H1 (cell line): ENCODE measurements around the gene VDAC2. TPM values are rescaled to one million over a fixed set of nuclear protein-coding genes. Genes with fewer than 3 reads are reported as not detected.
A peak's percentile ranks its signal among the peaks of the same experiment; 100 is the strongest.

Experiments used
- CTCF ChIA-PET: fragments of 300-600 bp; sonication (Branson Sonifier 250); formaldehyde crosslinking; loops from one replicate; lab custom pipeline; 2021; ENCODE audit not compliant: partially characterized antibody; lab: Charles Lee
- POLR2A ChIA-PET: fragments of 300-600 bp; sonication (Branson Sonifier 250); formaldehyde crosslinking; loops from one replicate; lab custom pipeline; 2021; ENCODE audit warnings: inconsistent platforms; ENCODE audit not compliant: partially characterized antibody; lab: Charles Lee
- DNase-seq, 2 experiments: peaks; one replicate each; pipeline versions ENCODE4 v3.0.0 to v3.0.0-alpha.2; 2010 to 2022; ENCODE audit warnings: low spot score in 2 of 2, low read depth in 1 of 2, mixed read lengths in 1 of 2
- FAIRE-seq: peaks from 2 replicates; lab custom pipeline; 2011; peaks lifted over from hg19 to GRCh38; lab: Jason Lieb, UNC
- H2AFZ ChIP-seq: 2 replicates; pipeline ENCODE4 v1.8.1; 2012; ENCODE audit warnings: low read length, inconsistent platforms
- H2AK5ac ChIP-seq: 2 replicates; pipeline ENCODE4 v1.6.1; 2013; ENCODE audit warnings: low read depth, low read length
- H2BK120ac ChIP-seq: replicated peaks from 2 replicates; pipeline ENCODE3; 2013; ENCODE audit warnings: low read depth, low read length, inconsistent platforms
- H2BK12ac ChIP-seq: 2 replicates; pipeline ENCODE4 v1.6.1; 2013; ENCODE audit warnings: low read depth, low read length
- H2BK15ac ChIP-seq: 2 replicates; pipeline ENCODE4 v1.6.1; 2013; ENCODE audit warnings: low read length
- H2BK20ac ChIP-seq: 2 replicates; pipeline ENCODE4 v1.6.1; 2013; ENCODE audit warnings: low read length
- H2BK5ac ChIP-seq: 2 replicates; pipeline ENCODE4 v1.6.1; 2013; ENCODE audit warnings: low read depth, low read length
- H3K14ac ChIP-seq: 2 replicates; pipeline ENCODE4 v1.6.1; 2013; ENCODE audit warnings: inconsistent platforms; ENCODE audit not compliant: insufficient read length
- H3K18ac ChIP-seq: 2 replicates; pipeline ENCODE4 v1.6.1; 2013; ENCODE audit warnings: low read length; ENCODE audit errors: extremely low read depth
- H3K23ac ChIP-seq: 2 replicates; pipeline ENCODE4 v1.6.1; 2013; ENCODE audit warnings: inconsistent platforms; ENCODE audit not compliant: insufficient read length
- H3K23me2 ChIP-seq: 2 replicates; pipeline ENCODE4 v1.6.1; 2013; ENCODE audit warnings: low read depth, low read length
- H3K27ac ChIP-seq: 2 replicates; pipeline ENCODE4 v1.6.1; 2011; ENCODE audit warnings: low read depth, low read length, inconsistent platforms
- H3K27me3 ChIP-seq, 4 experiments: replicated peaks in 1 of 4; 1 replicate in 1 of 4; 2 replicates in 3 of 4; pipeline versions ENCODE4 v1.6.1 to v1.8.1; 2011 to 2013; ENCODE audit warnings: low read length in 3 of 4, mild to moderate bottlenecking in 3 of 4, inconsistent platforms in 2 of 4, mixed read lengths in 2 of 4, moderate library complexity in 1 of 4; ENCODE audit not compliant: control insufficient read depth in 3 of 4, insufficient read depth in 3 of 4; ENCODE audit errors: extremely low read depth in 1 of 4
- H3K36me3 ChIP-seq, 4 experiments: 2 replicates each; pipeline versions ENCODE4 v1.6.1 to v1.8.1; 2011 to 2013; ENCODE audit warnings: mild to moderate bottlenecking in 4 of 4, low read length in 3 of 4, moderate library complexity in 2 of 4, control low read depth in 1 of 4, inconsistent platforms in 1 of 4; ENCODE audit not compliant: insufficient read depth in 4 of 4, control insufficient read depth in 2 of 4
- H3K4ac ChIP-seq: replicated peaks from 2 replicates; pipeline ENCODE3; 2013; ENCODE audit warnings: low read length, low read depth, mixed read lengths, inconsistent platforms; ENCODE audit not compliant: insufficient read length
- H3K4me1 ChIP-seq, 4 experiments: replicated peaks in 1 of 4; 1 replicate in 1 of 4; 2 replicates in 3 of 4; pipeline versions ENCODE4 v1.6.1 to v1.8.1; 2011 to 2013; ENCODE audit warnings: low read length in 3 of 4, inconsistent platforms in 2 of 4, mixed read lengths in 1 of 4; ENCODE audit not compliant: insufficient read depth in 4 of 4, control insufficient read depth in 3 of 4
- H3K4me2 ChIP-seq, 2 experiments: 2 replicates each; pipeline versions ENCODE4 v1.6.1 to v1.8.1; 2011 to 2013; ENCODE audit warnings: low read depth in 2 of 2, low read length in 2 of 2, control low read depth in 1 of 2, inconsistent platforms in 1 of 2, mild to moderate bottlenecking in 1 of 2; ENCODE audit not compliant: insufficient read depth in 1 of 2
- H3K4me3 ChIP-seq, 4 experiments: fragments of 200-600, 300-600 bp in 1 of 4; sonication (generic), shearing (Covaris generic), sonication (Bioruptor Twin) in 1 of 4; 2 replicates each; pipeline versions ENCODE4 v1.5.1 to v1.8.1; 2011 to 2016; ENCODE audit warnings: low read length in 4 of 4, low read depth in 3 of 4, control low read depth in 2 of 4, inconsistent platforms in 2 of 4, mild to moderate bottlenecking in 2 of 4, mixed read lengths in 1 of 4, moderate library complexity in 1 of 4; ENCODE audit not compliant: insufficient read depth in 2 of 4; ENCODE audit errors: extremely low read depth in 1 of 4
- H3K56ac ChIP-seq: replicated peaks from 2 replicates; pipeline ENCODE3; 2013; ENCODE audit warnings: low read depth, mild to moderate bottlenecking, mixed read lengths, low read length, inconsistent platforms; ENCODE audit not compliant: insufficient read length
- H3K79me1 ChIP-seq: 2 replicates; pipeline ENCODE4 v1.6.1; 2013; ENCODE audit warnings: low read depth, low read length, control low read depth
- H3K79me2 ChIP-seq, 2 experiments: 2 replicates each; pipeline versions ENCODE4 v1.6.1 to v1.8.1; 2012 to 2013; ENCODE audit warnings: low read length in 2 of 2, mild to moderate bottlenecking in 2 of 2, inconsistent platforms in 1 of 2; ENCODE audit not compliant: insufficient read depth in 2 of 2, control insufficient read depth in 1 of 2
- H3K9ac ChIP-seq, 4 experiments: replicated peaks in 1 of 4; 1 replicate in 1 of 4; 2 replicates in 3 of 4; pipeline versions ENCODE4 v1.6.1 to v1.8.1; 2011 to 2013; ENCODE audit warnings: low read depth in 3 of 4, low read length in 3 of 4, control low read depth in 2 of 4, mild to moderate bottlenecking in 2 of 4, moderate library complexity in 2 of 4, inconsistent platforms in 1 of 4; ENCODE audit errors: extremely low read depth in 1 of 4
- H3K9me3 ChIP-seq, 2 experiments: 2 replicates each; pipeline versions ENCODE4 v1.6.1 to v1.8.1; 2012 to 2013; ENCODE audit warnings: mild to moderate bottlenecking in 2 of 2, moderate library complexity in 2 of 2, control low read depth in 1 of 2, inconsistent platforms in 1 of 2, low read depth in 1 of 2, low read length in 1 of 2, mixed read lengths in 1 of 2; ENCODE audit not compliant: insufficient read depth in 2 of 2
- H4K20me1 ChIP-seq, 2 experiments: replicated peaks in 1 of 2; 2 replicates each; pipeline versions ENCODE3 to v1.8.1; 2011 to 2013; ENCODE audit warnings: inconsistent platforms in 2 of 2, low read length in 2 of 2, mild to moderate bottlenecking in 1 of 2; ENCODE audit not compliant: insufficient read depth in 2 of 2, control insufficient read depth in 1 of 2
- H4K5ac ChIP-seq: 2 replicates; pipeline ENCODE4 v1.6.1; 2013; ENCODE audit warnings: low read length, low read depth, mixed read lengths, inconsistent platforms; ENCODE audit not compliant: insufficient read length
- H4K8ac ChIP-seq: 2 replicates; pipeline ENCODE4 v1.8.0; 2013; ENCODE audit warnings: mild to moderate bottlenecking, moderate library complexity, low read length, inconsistent platforms; ENCODE audit not compliant: insufficient read depth; ENCODE audit errors: extremely low read depth
- H4K91ac ChIP-seq: replicated peaks from 2 replicates; pipeline ENCODE3; 2013; ENCODE audit warnings: low read length, mixed read lengths, inconsistent platforms; ENCODE audit not compliant: insufficient read length
- ATF3 ChIP-seq: IDR thresholded peaks from 2 replicates; pipeline ENCODE4 v1.6.1; 2011; ENCODE audit warnings: low read depth, mild to moderate bottlenecking, low read length; ENCODE audit not compliant: insufficient read depth
- CEBPB ChIP-seq: IDR thresholded peaks from 2 replicates; pipeline ENCODE4 v1.6.1; 2012; ENCODE audit warnings: low read depth, low read length
- CHD2 ChIP-seq: IDR thresholded peaks from 2 replicates; pipeline ENCODE4 v1.6.1; 2012; ENCODE audit warnings: low read length, improper control_type of control experiment
- CTBP2 ChIP-seq: IDR thresholded peaks from 2 replicates; pipeline ENCODE4 v1.7.0; 2011; ENCODE audit warnings: borderline replicate concordance, mild to moderate bottlenecking, moderate library complexity, mixed read lengths, low read length; ENCODE audit not compliant: insufficient read depth, insufficient read length
- MAFK ChIP-seq: IDR thresholded peaks from 2 replicates; pipeline ENCODE4 v1.6.1; 2012; ENCODE audit warnings: low read depth, mild to moderate bottlenecking, improper control_type of control experiment, low read length
- POU5F1 ChIP-seq: IDR thresholded peaks from 2 replicates; pipeline ENCODE4 v1.6.1; 2011; ENCODE audit warnings: low read depth, mild to moderate bottlenecking, low read length, moderate library complexity
- RBBP5 ChIP-seq: IDR thresholded peaks from 2 replicates; pipeline ENCODE4 v1.7.1; 2012; ENCODE audit warnings: low read depth, mild to moderate bottlenecking, inconsistent platforms, low read length, moderate library complexity, borderline replicate concordance
- RXRA ChIP-seq: IDR thresholded peaks from 2 replicates; pipeline ENCODE4 v1.6.1; 2011; ENCODE audit warnings: low read depth, mild to moderate bottlenecking, low read length, moderate library complexity; ENCODE audit not compliant: insufficient read depth
- SP4 ChIP-seq: IDR thresholded peaks from 2 replicates; pipeline ENCODE4 v1.6.1; 2012; ENCODE audit warnings: low read length, inconsistent platforms
- SUZ12 ChIP-seq: fragments of 200-600 bp; sonication (generic); IDR thresholded peaks from 2 replicates; pipeline ENCODE4 v1.6.1; 2012; ENCODE audit warnings: mild to moderate bottlenecking, inconsistent platforms, low read length, moderate library complexity, mixed read lengths
- TCF12 ChIP-seq: IDR thresholded peaks from 2 replicates; pipeline ENCODE4 v1.6.1; 2011; ENCODE audit warnings: low read depth, mild to moderate bottlenecking, low read length
- USF2 ChIP-seq: IDR thresholded peaks from 2 replicates; pipeline ENCODE4 v1.6.1; 2011; ENCODE audit warnings: low read length, improper control_type of control experiment
- YY1 ChIP-seq: IDR thresholded peaks from 2 replicates; pipeline ENCODE4 v1.6.1; 2011; ENCODE audit warnings: low read depth, mild to moderate bottlenecking, low read length
- WGBS, 2 experiments: shearing (Covaris generic) in 1 of 2; methylation state at CpG; one replicate each; pipeline versions ENCODE4 v1.1.6 to v1.1.7; 2013 to 2015; ENCODE audit warnings: low lambda C conversion rate in 2 of 2, mixed read lengths in 2 of 2, inconsistent platforms in 1 of 2, low coverage in 1 of 2, missing lambda C conversion rate in 1 of 2; ENCODE audit not compliant: insufficient replicate concordance in 2 of 2, insufficient coverage in 1 of 2, insufficient read length in 1 of 2; ENCODE audit errors: extremely low coverage in 1 of 2, missing lambda C conversion rate in 1 of 2; 5-methylcytosine and 5-hydroxymethylcytosine counted together
- polyA plus RNA-seq, 7 experiments: library from polyadenylated mRNA; depleted of rRNA in 3 of 7; stranded (reverse) in 5 of 7; unstranded in 2 of 7; fragments of >200 nt in 5 of 7; fragments of 200-250 nt in 2 of 7; gene quantifications; 1 replicate in 5 of 7; 2 replicates in 1 of 7; 4 replicates in 1 of 7; pipeline versions ENCODE4 v1.2.1 to v1.2.3, GENCODE V29; 2011 to 2013; ENCODE audit warnings: missing spikeins in 2 of 7, mixed read lengths in 2 of 7
- total RNA-seq: library from RNA; stranded (reverse); fragmentation: NEBNext Ultra II Directional; extraction: Animal tissue kit (Norgen Biotek cat#: 25700); gene quantifications from 2 replicates; pipeline ENCODE4 v1.2.1, GENCODE V29; 2021

Gene VDAC2
- total and polyA plus RNA-seq, 2 of the 8 experiments (the other 6 are each of a cell fraction or from before 2014, with no cell fraction given), result 89.8 to 284 TPM

DNA sequence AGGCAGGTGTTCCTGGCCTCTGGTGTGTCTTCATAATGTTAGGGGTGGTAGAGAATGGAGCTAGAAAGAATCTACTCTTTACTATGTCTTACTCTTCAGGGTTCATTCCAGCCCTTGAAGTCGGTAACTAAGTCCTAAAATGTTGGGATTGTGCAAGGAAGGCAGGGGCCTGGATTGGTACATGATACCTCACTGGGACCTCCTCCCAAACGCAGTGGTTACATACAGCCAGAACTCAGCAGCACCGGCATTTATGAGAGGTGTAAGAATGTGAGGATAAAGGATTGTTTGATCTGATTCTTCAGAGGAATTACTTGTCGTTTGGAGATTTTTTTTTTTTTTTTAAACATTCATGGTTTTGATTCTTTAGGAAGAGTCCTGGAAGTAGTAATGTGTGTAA is 18.2 kb downstream of the VDAC2 start:
- H2BK15ac ChIP-seq, result no peak overlapping the region
- CTCF ChIA-PET, result interaction anchor here (0.9 to 18.9 kb wide), 6 partner anchors 10 to 120 kb away, joined by 3 to 209 read pairs (median 6); partner anchors contain the start of gene VDAC2
- peaks cover 2% of the 10 kb centered on the region; the same call in 1 of the 2 replicates for H3K23me2 ChIP-seq
- no peak overlapping the region for H2AK5ac ChIP-seq
- H3K27ac ChIP-seq, result no peak overlapping the region
- H3K4me3 ChIP-seq, result no peak overlapping the region
- H4K5ac ChIP-seq, result no peak overlapping the region
- no peak overlapping the region for H3K4ac ChIP-seq
- peaks cover 3 to 12% of the 10 kb centered on the region in 2 experiments for H4K20me1 ChIP-seq
- peaks cover 4% of the 10 kb centered on the region; the same call in 1 of the 2 replicates for H3K79me1 ChIP-seq
- H4K91ac ChIP-seq, result no peak overlapping the region
- H2AFZ ChIP-seq, result no peak overlapping the region
- H3K27me3 ChIP-seq, result no peaks in the 10 kb centered on the region
- no peak overlapping the region for H2BK12ac ChIP-seq
- H2BK20ac ChIP-seq, result no peak overlapping the region
- no peak overlapping the region for H4K8ac ChIP-seq
- no peak overlapping the region for H3K56ac ChIP-seq
- H3K4me1 ChIP-seq, result peaks cover 17 to 34% (median 29%) of the 10 kb centered on the region in 4 experiments
- DNase-seq (no peak), FAIRE-seq (no peak)
- H3K4me2 ChIP-seq, result no peak overlapping the region
- POLR2A ChIA-PET, result interaction anchor here (1.9 to 27.6 kb wide), 3 partner anchors 9 to 33 kb away, joined by 5 to 801 read pairs (median 79); partner anchors contain the start of gene VDAC2
- peaks cover 18 to 68% (median 27%) of the 10 kb centered on the region in 4 experiments for H3K36me3 ChIP-seq
- H3K23ac ChIP-seq, result no peak overlapping the region
- no peaks in the 10 kb centered on the region for H3K9me3 ChIP-seq
- no peak overlapping the region for H2BK120ac ChIP-seq
- H2BK5ac ChIP-seq, result peak overlapping the region; percentile 82; the same call in 1 of the 2 replicates
- H3K18ac ChIP-seq, result no peak overlapping the region
- WGBS, 2 experiments, result 94 to 100% methylated on average over 1 to 4 of the region's 4 CpGs
- no peak overlapping the region for H3K9ac ChIP-seq
- peaks cover 6 to 54% of the 10 kb centered on the region in 2 experiments for H3K79me2 ChIP-seq
- no peak overlapping the region for H3K14ac ChIP-seq
- TF ChIP-seq USF2 (no peak), RXRA (no peak), CTBP2 (no peak), MAFK (no peak), POU5F1 (no peak), ATF3 (no peak), SP4 (no peak), TCF12 (no peak), CHD2 (no peak), YY1 (no peak), SUZ12 (no peak), RBBP5 (no peak), CEBPB (no peak)
